Measurements from ENCODE around the gene ELK3. TPM values are rescaled to one million over a fixed set of nuclear protein-coding genes. Genes with fewer than 3 reads are reported as not detected.

The ELK3 gene
- total and polyA plus RNA-seq, 2 of the 8 experiments (the other 6 are each of a cell fraction or from before 2014, with no cell fraction given) = 3.5 to 14.3 TPM

- no peaks in the 10 kb centered on the region for H3K27me3 ChIP-seq (replicated peaks in 1 of 4; ENCODE audit: control insufficient read depth in 3 of 4, extremely low read depth in 1 of 4, insufficient read depth in 3 of 4, low read length in 3 of 4)
- H3K14ac ChIP-seq (ENCODE audit: insufficient read length) = no peak overlapping the region
- no peak overlapping the region for H3K23ac ChIP-seq (ENCODE audit: insufficient read length)
- H3K4ac ChIP-seq (replicated peaks; ENCODE audit: insufficient read length, low read depth, low read length) = no peak overlapping the region
- no peak overlapping the region for H3K18ac ChIP-seq (ENCODE audit: extremely low read depth, low read length)
- H2AFZ ChIP-seq (ENCODE audit: low read length) = no peak overlapping the region
- H4K5ac ChIP-seq (ENCODE audit: insufficient read length, low read depth, low read length) = no peak overlapping the region
- H2BK12ac ChIP-seq (ENCODE audit: low read depth, low read length) = no peak overlapping the region
- no peak for DNase-seq (ENCODE audit: low read depth in 1 of 2, low spot score in 2 of 2)
- ChIA-PET POLR2A (ENCODE audit: partially characterized antibody) (no interaction called here), CTCF (ENCODE audit: partially characterized antibody) (interaction anchor here (1.0 to 1.4 kb wide), 3 partner anchors 9 to 22 kb away, joined by 3 to 5 read pairs (median 3); no protein-coding TSS in a partner anchor)
- no peak overlapping the region for H2BK120ac ChIP-seq (replicated peaks; ENCODE audit: low read depth, low read length)
- no peak for FAIRE-seq
- no peak overlapping the region for H3K4me2 ChIP-seq (ENCODE audit: insufficient read depth in 1 of 2, low read depth in 2 of 2, low read length in 2 of 2)
- no peak overlapping the region for H2BK20ac ChIP-seq (ENCODE audit: low read length)
- H3K79me1 ChIP-seq (ENCODE audit: low read depth, low read length) = no peaks in the 10 kb centered on the region
- WGBS, 2 experiments (ENCODE audit: extremely low coverage in 1 of 2, insufficient coverage in 1 of 2, insufficient read length in 1 of 2, insufficient replicate concordance in 2 of 2, low coverage in 1 of 2, low lambda C conversion rate in 2 of 2, missing lambda C conversion rate in 1 of 2) = 86% methylated on average over 9 of the region's 9 CpGs; no CpG with 5 or more reads in 1 of the 2 experiments
- H3K36me3 ChIP-seq (ENCODE audit: control insufficient read depth in 2 of 4, insufficient read depth in 4 of 4, low read length in 3 of 4) = no peaks in the 10 kb centered on the region
- no peaks in the 10 kb centered on the region for H3K79me2 ChIP-seq (ENCODE audit: control insufficient read depth in 1 of 2, insufficient read depth in 2 of 2, low read length in 2 of 2)
- no peaks in the 10 kb centered on the region for H3K4me1 ChIP-seq (replicated peaks in 1 of 4; ENCODE audit: control insufficient read depth in 3 of 4, insufficient read depth in 4 of 4, low read length in 3 of 4)
- H3K9ac ChIP-seq (replicated peaks in 1 of 4; ENCODE audit: extremely low read depth in 1 of 4, low read depth in 3 of 4, low read length in 3 of 4) = no peak overlapping the region
- H4K91ac ChIP-seq (replicated peaks; ENCODE audit: insufficient read length, low read length) = no peak overlapping the region
- H3K27ac ChIP-seq (ENCODE audit: low read depth, low read length) = no peak overlapping the region
- no peaks in the 10 kb centered on the region for H3K23me2 ChIP-seq (ENCODE audit: low read depth, low read length)
- no peak overlapping the region for H4K8ac ChIP-seq (ENCODE audit: extremely low read depth, insufficient read depth, low read length)
- no peaks in the 10 kb centered on the region for H3K9me3 ChIP-seq (ENCODE audit: insufficient read depth in 2 of 2, low read depth in 1 of 2, low read length in 1 of 2)
- no peak overlapping the region for H2BK15ac ChIP-seq (ENCODE audit: low read length)
- H3K56ac ChIP-seq (replicated peaks; ENCODE audit: insufficient read length, low read depth, low read length) = no peak overlapping the region
- no peaks in the 10 kb centered on the region for H4K20me1 ChIP-seq (replicated peaks in 1 of 2; ENCODE audit: control insufficient read depth in 1 of 2, insufficient read depth in 2 of 2, low read length in 2 of 2)
- H2AK5ac ChIP-seq (ENCODE audit: low read depth, low read length) = no peak overlapping the region
- H2BK5ac ChIP-seq (ENCODE audit: low read depth, low read length) = no peak overlapping the region
- no peak overlapping the region for H3K4me3 ChIP-seq (ENCODE audit: extremely low read depth in 1 of 4, insufficient read depth in 2 of 4, low read depth in 3 of 4, low read length in 4 of 4)
- TF ChIP-seq TEAD4 (IDR thresholded peaks at IDR 0.05; ENCODE audit: low read depth, low read length) = no peak
- TF ChIP-seq RAD21 (IDR thresholded peaks at IDR 0.05 in 1 of 2, conservative IDR thresholded peaks at IDR 0.05 in 1 of 2; ENCODE audit: low read depth in 2 of 2, low read length in 2 of 2) = no peak
- no peak for TF ChIP-seq CTCF (IDR thresholded peaks at IDR 0.05; ENCODE audit: control extremely low read depth in 1 of 3, insufficient read depth in 1 of 3, low read depth in 1 of 3, low read length in 3 of 3)
- TF ChIP-seq CEBPB (IDR thresholded peaks at IDR 0.05; ENCODE audit: low read depth, low read length) = no peak
- no peak for TF ChIP-seq KDM1A (IDR thresholded peaks at IDR 0.05; ENCODE audit: borderline replicate concordance, low read length)
- TF ChIP-seq SP2 (IDR thresholded peaks at IDR 0.05; ENCODE audit: low read length) = no peak
- no peak for TF ChIP-seq CBX5 (IDR thresholded peaks at IDR 0.05; ENCODE audit: low read depth, low read length)
- TF ChIP-seq CTBP2 (IDR thresholded peaks at IDR 0.05; ENCODE audit: borderline replicate concordance, insufficient read depth, insufficient read length, low read length) = no peak
- no peak for TF ChIP-seq USF2 (IDR thresholded peaks at IDR 0.05; ENCODE audit: low read length)
- TF ChIP-seq ASH2L (IDR thresholded peaks at IDR 0.05; ENCODE audit: low read length) = no peak
- TF ChIP-seq POLR2A (IDR thresholded peaks at IDR 0.05; ENCODE audit: control extremely low read depth in 1 of 2, low read depth in 2 of 2, low read length in 2 of 2) = no peak
Measured at GRCh38 chr12:96170328-96170727, 23.8 kb upstream of the ELK3 start.
